Left hindlimb (tissue), 1 donor: ENCODE results near the gene HMGB1.

ENCODE experiments used
- DNase-seq: peaks from one replicate; pipeline ENCODE4 v3.0.0-alpha.2; 2018

Gene HMGB1

GRCh38 chr13:30465593-30466357 lies at the start of gene HMGB1:
Gene HMGB1 (minus strand): TSS chr13:30465936. CDS start chr13:30463680, 2,256 bp downstream.
- DNase-seq: peak; percentile 99

DNA sequence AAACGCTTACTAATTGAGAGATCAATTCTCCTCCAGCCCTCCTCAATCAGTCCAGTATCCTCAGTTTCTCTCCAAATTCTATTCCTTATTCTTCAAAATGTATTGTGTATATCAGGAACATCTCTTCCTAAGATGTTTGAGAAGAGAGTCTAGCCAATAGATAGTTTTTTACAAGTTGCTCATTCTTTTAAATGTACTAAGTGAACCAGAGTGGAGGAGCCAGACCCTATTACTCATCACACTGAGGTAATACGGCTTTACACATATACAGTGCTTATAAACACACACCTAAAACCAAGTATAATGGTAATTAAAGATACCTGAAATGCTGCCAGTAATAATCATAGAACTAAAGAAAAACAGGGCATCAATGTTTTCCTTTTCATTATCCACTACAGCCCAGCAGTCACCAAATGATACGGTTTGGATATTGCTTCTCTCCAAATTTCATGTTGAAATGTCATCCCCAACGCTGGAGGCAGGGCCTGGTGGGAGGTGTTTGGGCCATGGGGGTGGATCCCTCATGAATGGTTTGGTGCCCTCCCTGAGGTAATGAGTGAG lies 45.2 kb upstream of the HMGB1 start:
- DNase-seq: no peak

DNA sequence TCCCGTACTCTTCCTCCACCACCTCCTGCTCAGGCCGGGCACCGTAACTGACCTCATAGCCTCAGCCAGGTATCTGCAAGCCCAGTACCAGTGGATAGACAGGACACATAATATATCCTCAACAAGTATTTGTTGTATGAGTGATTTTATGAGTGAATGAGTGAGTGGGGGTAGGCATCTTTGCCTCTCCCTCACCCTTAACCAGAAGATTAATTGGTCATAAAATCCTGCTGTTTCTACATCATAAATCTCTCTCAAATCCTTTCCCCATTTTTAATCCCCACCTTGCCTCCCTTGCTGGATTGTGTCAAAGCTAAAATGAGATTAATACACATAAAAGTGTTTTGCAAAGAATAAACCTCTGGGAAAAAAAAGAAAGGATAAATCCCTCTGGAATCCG lies 44.4 kb upstream of the HMGB1 start:
- DNase-seq: no peak

DNA sequence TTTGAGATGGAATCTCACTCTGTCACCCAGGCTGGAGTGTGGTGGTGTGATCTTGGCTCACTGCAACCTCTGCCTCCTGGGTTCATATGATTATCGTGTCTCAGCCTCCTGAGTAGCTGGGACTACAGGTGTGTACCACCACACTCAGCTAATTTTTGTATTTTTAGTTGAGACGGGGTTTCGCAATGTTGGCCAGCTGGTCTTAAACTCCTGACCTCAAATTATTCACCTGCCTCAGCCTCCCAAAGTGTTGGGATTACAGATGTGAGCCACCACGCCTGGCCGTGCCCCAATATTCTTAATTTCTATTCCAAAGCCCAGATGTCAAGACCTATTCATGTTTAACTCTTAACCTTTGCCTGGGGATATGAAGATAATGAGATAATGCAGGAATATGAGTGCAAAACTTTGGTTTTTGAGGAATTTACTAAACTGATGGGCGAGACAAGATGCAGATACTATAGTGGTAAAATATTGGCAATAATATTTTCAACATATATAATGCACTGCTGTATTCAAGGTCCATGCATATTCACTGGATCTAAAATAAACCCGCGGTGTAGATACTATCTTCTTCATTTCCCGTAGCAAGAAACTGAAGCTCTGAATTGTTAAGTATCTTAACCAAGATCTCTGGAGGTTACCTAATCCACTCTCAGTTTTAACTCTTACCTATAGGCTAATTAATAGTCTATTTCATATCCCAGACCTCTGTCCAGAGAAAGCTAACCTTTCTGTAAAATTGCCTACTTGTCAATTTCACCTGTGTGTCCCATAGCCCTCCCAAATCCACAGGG lies 43.7 kb upstream of the HMGB1 start:
- no peak for DNase-seq

DNA sequence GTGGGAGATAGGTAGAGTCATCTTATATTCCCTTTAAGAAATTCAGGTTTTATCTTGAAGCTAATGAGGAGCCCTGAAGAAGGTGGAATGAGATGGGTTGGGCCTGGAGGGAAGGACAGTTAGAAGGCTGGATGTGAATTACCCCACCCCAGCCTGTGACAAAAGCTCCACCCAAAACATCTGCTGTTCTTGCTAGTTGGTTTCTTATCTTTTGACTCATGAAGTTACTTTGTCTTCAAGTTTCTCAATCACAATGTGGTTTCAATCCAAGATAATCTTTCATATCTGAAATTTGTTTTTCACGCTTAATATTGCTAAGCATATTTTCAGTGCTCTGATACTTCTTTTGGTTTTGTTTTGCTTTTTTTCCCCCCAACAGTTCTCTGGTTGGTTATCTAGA lies 38.3 kb upstream of the HMGB1 start:
- DNase-seq: no peak

DNA sequence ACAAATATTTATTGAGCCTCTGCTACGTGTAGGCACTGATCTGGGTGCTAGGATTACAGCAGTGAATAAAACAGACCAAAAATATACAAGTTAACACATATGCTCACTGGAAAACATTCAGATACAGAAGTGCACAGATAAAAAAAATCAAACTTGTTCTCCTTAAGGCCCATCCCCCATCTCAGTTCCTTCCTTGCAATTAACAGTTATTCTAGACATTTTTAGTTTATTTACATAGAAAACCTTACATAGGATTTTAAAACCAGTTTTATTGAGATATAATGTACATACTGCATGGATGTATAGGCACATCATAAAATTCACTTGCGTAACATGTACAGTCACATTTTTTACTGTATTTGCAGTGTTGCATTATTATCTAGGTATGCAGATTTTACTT lies 36.5 kb upstream of the HMGB1 start:
- no peak for DNase-seq

GRCh38 chr13:30499338-30499737 lies 33.6 kb upstream of the HMGB1 start:
- DNase-seq: no peak

- DNase-seq: no peak
Observed at GRCh38 chr13:30496147-30496546, 30.4 kb upstream of the HMGB1 start.

- no peak for DNase-seq
Observed at GRCh38 chr13:30495746-30496145, 30.0 kb upstream of the HMGB1 start.

- DNase-seq: no peak
Observed at GRCh38 chr13:30493658-30494381, 28.1 kb upstream of the HMGB1 start.

- DNase-seq: no peak
Observed at GRCh38 chr13:30487075-30487470, 21.3 kb upstream of the HMGB1 start.

DNA sequence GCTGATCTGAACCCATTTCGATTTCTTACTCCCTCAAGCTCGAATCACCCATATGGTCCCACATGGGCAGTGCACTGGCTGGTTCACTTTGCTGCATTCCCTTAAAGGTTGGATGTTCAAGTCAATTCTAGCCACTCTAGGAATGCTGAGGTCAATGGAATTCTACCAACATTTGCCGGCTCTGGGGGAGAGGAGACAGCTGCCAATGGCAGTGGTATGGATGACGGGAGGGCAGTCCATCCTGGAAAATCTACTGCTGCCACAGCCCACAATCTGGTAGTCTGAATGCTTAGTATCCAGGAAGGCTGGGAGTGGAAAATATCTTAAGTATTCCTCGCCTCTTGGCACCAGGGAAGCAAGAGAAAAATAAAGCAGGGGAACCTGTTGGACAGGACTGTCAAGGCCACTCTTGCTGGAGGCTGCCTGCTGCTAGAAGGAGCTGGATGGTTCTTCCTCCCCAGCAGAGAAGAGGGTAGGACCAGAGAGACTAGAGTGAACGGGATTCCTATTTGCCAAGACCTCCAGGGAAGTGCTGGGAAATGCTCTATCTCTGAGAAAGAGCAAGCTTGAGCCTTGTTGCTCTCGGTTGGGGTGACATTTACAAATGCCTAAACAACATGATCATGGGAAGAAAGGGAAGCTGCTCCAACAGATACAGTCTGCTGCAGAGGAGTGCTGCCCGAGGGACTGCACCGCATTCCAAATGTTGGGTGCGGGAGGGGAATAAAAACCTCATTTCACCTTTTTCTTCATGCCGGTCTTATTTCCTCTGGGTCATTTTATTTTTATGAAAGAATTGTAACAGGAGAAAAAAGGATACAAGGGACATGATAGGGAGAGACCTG lies 20.7 kb upstream of the HMGB1 start:
- no peak for DNase-seq

DNA sequence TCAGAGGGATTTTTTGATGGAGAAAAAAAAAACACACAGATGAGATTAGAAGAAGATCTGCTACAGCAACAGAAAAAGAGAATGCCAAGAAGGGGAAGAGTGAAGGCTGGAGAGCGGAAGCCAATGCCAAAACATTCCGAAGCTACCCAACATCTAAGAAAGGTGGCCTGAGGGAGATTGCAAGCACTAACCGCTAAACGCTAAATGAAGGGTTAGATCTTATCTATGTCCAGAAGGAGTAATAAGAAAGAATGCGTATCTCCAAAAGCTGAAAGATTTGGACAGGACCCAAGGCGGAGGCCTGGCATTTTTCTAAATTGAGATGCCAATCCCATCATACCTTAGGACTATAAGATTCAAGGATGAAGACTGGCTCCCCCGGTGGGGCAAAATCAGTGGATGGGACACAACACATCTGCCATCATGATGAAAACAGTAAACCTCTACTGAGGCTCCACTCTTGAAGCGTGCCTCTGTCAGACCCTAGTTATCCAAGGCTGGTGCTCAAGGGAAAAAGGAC lies 15.6 kb upstream of the HMGB1 start:
- DNase-seq: no peak

- DNase-seq: no peak
Observed at GRCh38 chr13:30480292-30480950, 14.7 kb upstream of the HMGB1 start.

- no peak for DNase-seq
Observed at GRCh38 chr13:30479883-30480219, 14.1 kb upstream of the HMGB1 start.

GRCh38 chr13:30479154-30479882 lies 13.6 kb upstream of the HMGB1 start:
- no peak for DNase-seq

DNA sequence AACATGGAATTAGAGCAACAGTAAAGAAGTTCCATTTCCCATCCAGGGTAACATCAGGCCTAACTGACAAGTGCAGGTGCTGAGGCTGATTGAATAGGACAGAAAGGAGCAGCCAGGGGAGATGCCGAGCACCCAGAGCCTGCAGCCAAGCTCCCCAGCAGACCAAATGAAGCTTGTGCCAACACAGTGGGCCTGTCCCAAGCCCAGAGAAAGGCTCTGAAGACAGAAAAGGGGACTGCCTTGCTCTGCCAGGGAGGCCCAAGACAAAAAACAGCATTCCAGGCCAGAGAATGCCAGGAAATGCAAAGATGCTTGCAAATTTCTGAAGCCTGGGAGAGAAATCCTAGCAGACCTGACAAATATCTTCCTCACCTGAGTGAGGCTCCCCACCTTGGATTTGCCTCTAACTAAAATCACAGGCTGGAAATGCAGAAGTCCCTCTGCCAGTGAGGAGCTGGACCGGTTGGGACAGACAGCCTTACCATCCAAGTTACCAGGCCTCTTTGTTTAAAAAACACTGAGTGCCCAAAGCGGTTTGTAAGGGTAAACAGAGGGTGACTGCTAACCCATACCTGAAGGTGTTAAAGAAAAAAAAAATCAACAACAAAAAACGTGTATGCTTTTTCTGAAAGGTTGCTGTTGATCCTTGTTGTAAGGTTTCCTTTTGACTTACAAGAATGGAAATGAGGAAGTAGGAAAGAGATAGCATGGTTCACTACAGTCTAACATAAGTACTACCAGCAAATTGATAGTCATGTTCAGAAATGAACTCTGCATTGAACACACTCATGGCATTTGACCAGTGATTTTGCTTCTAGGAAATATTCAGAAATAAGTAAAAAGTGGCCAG lies 11.8 kb upstream of the HMGB1 start:
- DNase-seq: no peak

DNA sequence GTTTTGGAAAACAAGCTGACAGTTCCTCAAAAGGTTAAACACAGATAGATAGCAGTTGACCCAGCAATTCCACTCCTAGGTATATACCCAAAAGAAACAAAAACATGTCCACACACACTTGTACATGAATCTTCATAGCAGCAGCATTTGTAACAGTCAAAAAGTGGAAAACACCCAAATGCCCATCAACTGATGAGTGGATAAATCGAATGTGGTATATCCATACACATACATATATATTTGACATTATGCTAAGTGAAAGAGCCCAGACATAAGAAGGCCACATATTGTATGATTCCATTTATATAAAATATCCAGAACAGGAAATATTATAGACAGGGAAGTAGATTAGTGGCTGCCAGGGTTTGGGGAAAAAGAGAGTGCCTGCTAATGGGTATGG lies 7.9 kb upstream of the HMGB1 start:
- DNase-seq: no peak

DNA sequence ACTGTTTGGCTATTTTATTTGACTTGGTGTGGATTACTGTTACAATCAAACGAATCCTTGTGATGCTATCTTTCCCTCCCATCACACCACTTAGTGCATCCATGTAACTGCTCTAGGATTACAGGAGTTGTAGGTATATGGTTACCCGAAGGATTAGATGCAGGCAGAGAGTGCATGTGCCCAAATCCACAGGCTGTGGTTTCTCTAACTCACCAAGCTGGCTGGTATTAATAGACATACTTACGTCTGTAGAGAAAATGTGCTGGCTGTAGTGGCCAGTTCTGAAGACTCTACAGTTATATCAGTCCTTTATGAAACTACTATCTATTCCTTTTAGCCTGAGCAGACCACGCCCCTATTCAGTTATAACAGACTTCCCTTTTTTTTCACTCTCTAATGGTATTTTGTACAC lies 1.1 kb upstream of the HMGB1 start:
- DNase-seq: no peak

- no peak for DNase-seq
Observed at GRCh38 chr13:30466358-30466714, 600 bp upstream of the HMGB1 start.
